Measurements from ENCODE around the gene TFPI.

The TFPI gene

DNA sequence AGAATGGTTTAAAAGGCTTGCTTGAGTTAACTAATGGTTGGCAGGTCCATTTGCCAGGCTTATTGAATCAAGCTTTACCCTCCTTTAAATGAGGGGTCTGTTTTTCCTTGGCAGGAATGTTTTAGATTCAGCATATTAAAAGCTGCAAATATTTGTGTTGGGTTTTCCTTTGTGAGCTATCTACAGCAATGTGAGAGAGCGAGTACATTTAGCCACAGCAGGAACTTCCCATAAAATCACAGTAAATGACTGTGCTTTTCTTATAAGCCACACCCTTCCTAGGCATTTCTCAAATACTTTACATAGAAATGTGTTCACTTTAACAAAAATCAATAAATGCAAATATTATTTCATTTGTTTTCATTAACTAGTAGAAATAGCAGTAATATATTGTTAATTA lies 130.1 kb downstream of the TFPI start:
- H3K4me3 ChIP-seq (ENCODE audit: low read length), result no peak overlapping the region
- TF ChIP-seq ZNF274 (IDR thresholded peaks at IDR 0.05; ENCODE audit: low read depth, low read length), result no peak

DNA sequence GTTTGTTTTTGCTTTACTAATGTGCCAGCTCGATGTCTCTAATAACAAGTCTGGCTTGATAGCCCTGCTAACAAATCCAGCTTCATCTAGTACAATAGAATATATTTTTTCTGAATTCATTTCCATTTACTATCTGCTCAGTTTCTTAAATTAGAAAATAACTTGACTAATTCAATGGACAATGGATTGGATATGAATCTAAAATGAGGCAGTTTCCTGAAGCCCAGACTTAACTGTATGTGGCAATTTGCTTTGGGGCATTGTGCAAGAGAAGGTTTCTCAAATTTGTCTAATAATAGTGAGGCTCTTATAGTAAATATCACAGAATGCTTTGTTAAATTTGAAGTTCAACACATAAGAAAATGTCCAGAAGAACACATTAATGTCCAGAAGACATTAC lies 132.0 kb downstream of the TFPI start:
- TF ChIP-seq ZNF274 (IDR thresholded peaks at IDR 0.05; ENCODE audit: low read depth, low read length), result no peak
- no peak overlapping the region for H3K4me3 ChIP-seq (ENCODE audit: low read length)

DNA sequence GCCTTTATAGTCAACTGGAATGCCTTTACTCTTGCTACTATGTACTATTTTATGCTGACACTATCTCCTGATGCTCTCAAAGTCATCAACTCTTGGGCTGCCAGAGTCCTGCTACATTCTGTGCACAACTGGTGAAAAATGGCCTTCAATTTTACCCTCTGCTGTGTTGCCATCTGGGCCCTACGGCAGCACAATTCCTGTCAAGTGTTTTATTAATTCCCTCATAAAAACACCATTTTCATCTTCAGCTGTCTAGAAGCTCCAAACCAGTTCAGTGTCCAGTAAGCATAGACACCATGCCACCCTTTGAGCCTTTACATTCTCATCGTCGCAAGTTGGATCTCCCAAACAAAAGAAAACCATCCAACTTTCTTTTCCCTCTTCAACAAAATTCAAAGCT lies 132.7 kb downstream of the TFPI start:
- TF ChIP-seq ZNF274 (IDR thresholded peaks at IDR 0.05; ENCODE audit: low read depth, low read length), result no peak
- H3K4me3 ChIP-seq (ENCODE audit: low read length), result no peak overlapping the region

DNA sequence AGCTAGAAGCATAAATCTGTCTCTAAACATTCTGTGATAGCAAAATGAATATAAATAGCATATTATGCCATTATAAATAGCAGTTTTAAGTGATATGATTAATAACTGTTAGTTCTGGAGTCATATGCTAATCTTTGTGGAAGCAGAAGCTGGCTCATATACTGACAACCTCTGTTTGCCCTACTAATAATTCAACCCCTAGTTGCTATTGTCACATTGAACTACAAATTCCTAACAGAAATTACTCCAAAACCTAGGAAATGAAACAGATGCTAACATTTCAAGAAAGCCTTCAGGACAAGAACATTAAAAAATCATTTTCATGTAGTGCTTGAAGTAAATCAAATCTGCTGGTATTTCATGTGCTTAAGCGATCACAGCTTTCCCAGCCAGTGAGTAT lies 134.4 kb downstream of the TFPI start:
- H3K4me3 ChIP-seq (ENCODE audit: low read length), result no peak overlapping the region
- no peak for TF ChIP-seq ZNF274 (IDR thresholded peaks at IDR 0.05; ENCODE audit: low read depth, low read length)

DNA sequence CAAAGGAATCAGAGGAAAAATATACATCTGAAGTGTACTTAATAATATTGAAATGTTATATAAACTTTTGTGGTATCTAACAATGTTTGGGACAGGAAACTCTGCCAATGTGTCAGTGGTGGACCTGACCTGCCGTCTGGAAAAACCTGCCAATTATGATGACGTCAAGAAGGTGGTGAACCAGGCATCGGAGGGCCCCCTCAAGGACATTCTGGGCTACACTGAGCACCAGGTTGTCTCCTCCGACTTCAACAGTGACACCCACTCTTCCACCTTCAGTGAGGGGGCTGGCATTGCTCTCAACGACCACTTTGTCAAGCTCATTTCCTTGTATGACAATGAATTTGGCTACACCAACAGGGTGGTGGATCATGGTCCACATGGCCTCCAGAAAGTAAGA lies 138.8 kb downstream of the TFPI start:
- no peak for TF ChIP-seq ZNF274 (IDR thresholded peaks at IDR 0.05; ENCODE audit: low read depth, low read length)
- no peak overlapping the region for H3K4me3 ChIP-seq (ENCODE audit: low read length)

Data from GM08714 (cell line).